H9 (cell line): Measurements from ENCODE around the gene RERE. TPM values are rescaled to one million over a fixed set of nuclear protein-coding genes. Genes with fewer than 3 reads are reported as not detected.

ENCODE experiments used
- DNase-seq: peaks from one replicate; pipeline ENCODE4 v3.0.0-alpha.2; 2017
- H2AFZ ChIP-seq: one replicate; pipeline ENCODE4 v1.6.1; 2013; ENCODE audit warnings: mild to moderate bottlenecking, low read length, control low read depth, moderate library complexity
- H2AK5ac ChIP-seq: 2 replicates; pipeline ENCODE4 v1.6.1; 2013; ENCODE audit warnings: low read length, control low read depth, mixed read lengths; ENCODE audit not compliant: insufficient read length
- H2BK120ac ChIP-seq: one replicate; pipeline ENCODE4 v1.6.1; 2013; ENCODE audit warnings: low read depth, mild to moderate bottlenecking, low read length, control low read depth, inconsistent platforms; ENCODE audit not compliant: poor library complexity, severe bottlenecking
- H2BK12ac ChIP-seq: 2 replicates; pipeline ENCODE4 v1.6.1; 2013; ENCODE audit warnings: low read length, control low read depth, mixed read lengths, low read depth; ENCODE audit not compliant: insufficient read length
- H2BK15ac ChIP-seq: 2 replicates; pipeline ENCODE4 v1.6.1; 2013; ENCODE audit warnings: low read depth, low read length, control low read depth
- H2BK20ac ChIP-seq: one replicate; pipeline ENCODE4 v1.6.1; 2013; ENCODE audit warnings: low read depth, mild to moderate bottlenecking, low read length, control low read depth, inconsistent platforms; ENCODE audit not compliant: poor library complexity, severe bottlenecking
- H2BK5ac ChIP-seq: 2 replicates; pipeline ENCODE4 v1.6.1; 2013; ENCODE audit warnings: low read length, control low read depth, mixed read lengths; ENCODE audit not compliant: insufficient read length
- H3K14ac ChIP-seq: 2 replicates; pipeline ENCODE4 v1.6.1; 2013; ENCODE audit warnings: low read length, control low read depth; ENCODE audit not compliant: insufficient read depth
- H3K18ac ChIP-seq: 2 replicates; pipeline ENCODE4 v1.6.1; 2013; ENCODE audit warnings: low read depth, mild to moderate bottlenecking, mixed read lengths, low read length, control low read depth; ENCODE audit not compliant: insufficient read length
- H3K23ac ChIP-seq: 2 replicates; pipeline ENCODE4 v1.6.1; 2013; ENCODE audit warnings: low read length, control low read depth, mixed read lengths, low read depth; ENCODE audit not compliant: insufficient read length
- H3K23me2 ChIP-seq: 2 replicates; pipeline ENCODE4 v1.6.1; 2013; ENCODE audit warnings: low read depth, mild to moderate bottlenecking, mixed read lengths, low read length, control low read depth; ENCODE audit not compliant: insufficient read length, poor library complexity, severe bottlenecking
- H3K27ac ChIP-seq: 2 replicates; pipeline ENCODE4 v1.5.1; 2013; ENCODE audit warnings: low read length, control low read depth, mixed read lengths, low read depth; ENCODE audit not compliant: insufficient read length
- H3K27me3 ChIP-seq: 2 replicates; pipeline ENCODE4 v1.6.1; 2013; ENCODE audit warnings: low read length, control low read depth, inconsistent platforms; ENCODE audit not compliant: insufficient read depth
- H3K4ac ChIP-seq: 2 replicates; pipeline ENCODE4 v1.6.1; 2013; ENCODE audit warnings: low read depth, mild to moderate bottlenecking, control low read depth, inconsistent platforms, low read length, moderate library complexity
- H3K4me1 ChIP-seq: 2 replicates; pipeline ENCODE4 v1.6.1; 2013; ENCODE audit warnings: low read length, control low read depth, inconsistent platforms; ENCODE audit not compliant: insufficient read depth
- H3K4me2 ChIP-seq: 2 replicates; pipeline ENCODE4 v1.6.1; 2013; ENCODE audit warnings: low read length, control low read depth, mixed read lengths; ENCODE audit not compliant: insufficient read length, insufficient read depth
- H3K56ac ChIP-seq: 2 replicates; pipeline ENCODE4 v1.6.1; 2013; ENCODE audit warnings: low read depth, mild to moderate bottlenecking, mixed read lengths, low read length, control low read depth; ENCODE audit not compliant: insufficient read length
- H3K79me1 ChIP-seq: 2 replicates; pipeline ENCODE4 v1.6.1; 2013; ENCODE audit warnings: low read depth, mild to moderate bottlenecking, moderate library complexity, low read length, control low read depth, inconsistent platforms; ENCODE audit not compliant: insufficient read depth, poor library complexity, severe bottlenecking
- H3K79me2 ChIP-seq: 2 replicates; pipeline ENCODE4 v1.6.1; 2013; ENCODE audit warnings: low read length, control low read depth, inconsistent platforms; ENCODE audit not compliant: insufficient read depth
- H3K9ac ChIP-seq: 2 replicates; pipeline ENCODE4 v1.6.1; 2013; ENCODE audit warnings: low read length, control low read depth, mixed read lengths; ENCODE audit not compliant: insufficient read length; ENCODE audit errors: extremely low read depth
- H3K9me3 ChIP-seq: one replicate; pipeline ENCODE4 v1.6.1; 2013; ENCODE audit warnings: low read depth, low read length, inconsistent platforms; ENCODE audit not compliant: control insufficient read depth
- H3T11ph ChIP-seq: one replicate; pipeline ENCODE4 v1.6.1; 2013; ENCODE audit warnings: mild to moderate bottlenecking, low read length, control low read depth, inconsistent platforms
- H4K20me1 ChIP-seq: one replicate; pipeline ENCODE4 v1.6.1; 2013; ENCODE audit not compliant: control insufficient read depth, insufficient read length, insufficient read depth
- H4K5ac ChIP-seq: 2 replicates; pipeline ENCODE4 v1.6.1; 2013; ENCODE audit warnings: low read depth, mild to moderate bottlenecking, mixed read lengths, low read length, control low read depth; ENCODE audit not compliant: insufficient read length
- H4K8ac ChIP-seq: replicated peaks from 2 replicates; pipeline ENCODE4 v1.6.1; 2013; ENCODE audit warnings: low read length, control low read depth, mixed read lengths, low read depth; ENCODE audit not compliant: insufficient read length
- H4K91ac ChIP-seq: 2 replicates; pipeline ENCODE4 v1.6.1; 2013; ENCODE audit warnings: low read depth, mild to moderate bottlenecking, moderate library complexity, mixed read lengths, low read length, control low read depth; ENCODE audit not compliant: insufficient read length
- H3K27ac Mint-ChIP-seq, 3 experiments: 2 replicates in 2 of 3; 3 replicates in 1 of 3; pipeline ENCODE4 v1.8.0; 2020 to 2021; ENCODE audit warnings: mixed read lengths in 3 of 3, mild to moderate bottlenecking in 1 of 3, moderate library complexity in 1 of 3
- H3K27me3 Mint-ChIP-seq: 2 replicates; pipeline ENCODE4 v1.8.0; 2021; ENCODE audit warnings: low read depth, mild to moderate bottlenecking, moderate library complexity, mixed read lengths
- H3K36me3 Mint-ChIP-seq, 3 experiments: 2 replicates in 2 of 3; 3 replicates in 1 of 3; pipeline ENCODE4 v1.8.0; 2020 to 2021; ENCODE audit warnings: low read depth in 3 of 3, mixed read lengths in 3 of 3; ENCODE audit not compliant: insufficient read depth in 1 of 3
- H3K4me1 Mint-ChIP-seq, 2 experiments: 2 replicates each; pipeline ENCODE4 v1.8.0; 2020; ENCODE audit warnings: mixed read lengths in 2 of 2
- H3K4me3 Mint-ChIP-seq, 2 experiments: 2 replicates in 1 of 2; 3 replicates in 1 of 2; pipeline ENCODE4 v1.8.0; 2020 to 2021; ENCODE audit warnings: mild to moderate bottlenecking in 2 of 2, mixed read lengths in 2 of 2, moderate library complexity in 1 of 2
- H3K9me3 Mint-ChIP-seq, 2 experiments: 2 replicates in 1 of 2; 3 replicates in 1 of 2; pipeline ENCODE4 v1.8.0; 2020; ENCODE audit warnings: mild to moderate bottlenecking in 2 of 2, mixed read lengths in 2 of 2, moderate library complexity in 1 of 2
- CTCF ChIP-seq: fragments of 200-600 bp; sonication (generic); conservative IDR thresholded peaks from 3 replicates; pipeline ENCODE4 v1.8.0; 2021; ENCODE audit warnings: antibody characterized with exemption, mild to moderate bottlenecking
- WGBS: extraction: QIAGEN DNeasy Blood & Tissue Kit; methylation state at CpG from one replicate; pipeline ENCODE4 v1.1.7; 2013; ENCODE audit warnings: missing lambda C conversion rate, low lambda C conversion rate, mixed read lengths; ENCODE audit not compliant: insufficient read length; ENCODE audit errors: extremely low coverage; 5-methylcytosine and 5-hydroxymethylcytosine counted together
- total RNA-seq: library from RNA; stranded (reverse); gene quantifications from 2 replicates; pipeline ENCODE4 v1.2.1, GENCODE V29; 2021

RERE gene
- total RNA-seq, 1 experiment from 2014 or later, result 103 TPM

- Histone ChIP-seq H3K79me1 (no peaks in the 10 kb centered on the region), H3K18ac (no peak overlapping the region), H4K91ac (no peak overlapping the region), H3K4ac (no peak overlapping the region), H2BK15ac (no peak overlapping the region), H3K27ac (no peak overlapping the region), H3K4me1 (no peaks in the 10 kb centered on the region; the same call in 1 of the 2 replicates), H3K9ac (no peak overlapping the region), H3K56ac (no peak overlapping the region), H3K23ac (no peak overlapping the region), H4K20me1 (peaks cover 6% of the 10 kb centered on the region), H4K8ac (no peak overlapping the region), H3T11ph (no peak overlapping the region), H3K27me3 (no peaks in the 10 kb centered on the region), H2BK12ac (no peak overlapping the region), H3K23me2 (no peaks in the 10 kb centered on the region), H2BK120ac (no peak overlapping the region), H2AK5ac (no peak overlapping the region), H3K79me2 (peaks cover 4% of the 10 kb centered on the region; the same call in 1 of the 2 replicates), H4K5ac (no peak overlapping the region), H3K14ac (no peak overlapping the region), H3K9me3 (no peaks in the 10 kb centered on the region), H3K4me2 (no peak overlapping the region), H2BK20ac (no peak overlapping the region), H2BK5ac (no peak overlapping the region), H2AFZ (no peak overlapping the region)
- Mint-ChIP-seq H3K4me3 (no peak overlapping the region), H3K27ac (peak overlapping the region in 2 of 3 experiments; percentile 69 to 76; a peak in 2 of 7 replicates), H3K4me1 (peaks cover 14 to 24% of the 10 kb centered on the region in 2 experiments), H3K9me3 (no peaks in the 10 kb centered on the region), H3K36me3 (peaks cover 15 to 37% (median 24%) of the 10 kb centered on the region in 3 experiments; a peak in 6 of 7 replicates), H3K27me3 (no peaks in the 10 kb centered on the region)
- no CpG with 5 or more reads among the region's 3 CpGs for WGBS
- DNase-seq, result no peak
- TF ChIP-seq CTCF, result no peak
Observed at GRCh38 chr1:8551057-8551456, 266.4 kb downstream of the RERE start.
